Tongue (tissue), 2 donors: ENCODE results near the gene SYNDIG1. TPM values are rescaled to one million over a fixed set of nuclear protein-coding genes. Genes with fewer than 3 reads are reported as not detected.

Experiments used
- DNase-seq: peaks from one replicate; pipeline ENCODE4 v3.0.0-alpha.2; 2015
- total RNA-seq: library from RNA; depleted of rRNA; stranded (reverse); fragments of >200 nt; gene quantifications from one replicate; pipeline ENCODE4 v1.2.3, GENCODE V29; 2014

Gene SYNDIG1
- total RNA-seq, 1 donor from 2014 or later, result 8.6 TPM

DNA sequence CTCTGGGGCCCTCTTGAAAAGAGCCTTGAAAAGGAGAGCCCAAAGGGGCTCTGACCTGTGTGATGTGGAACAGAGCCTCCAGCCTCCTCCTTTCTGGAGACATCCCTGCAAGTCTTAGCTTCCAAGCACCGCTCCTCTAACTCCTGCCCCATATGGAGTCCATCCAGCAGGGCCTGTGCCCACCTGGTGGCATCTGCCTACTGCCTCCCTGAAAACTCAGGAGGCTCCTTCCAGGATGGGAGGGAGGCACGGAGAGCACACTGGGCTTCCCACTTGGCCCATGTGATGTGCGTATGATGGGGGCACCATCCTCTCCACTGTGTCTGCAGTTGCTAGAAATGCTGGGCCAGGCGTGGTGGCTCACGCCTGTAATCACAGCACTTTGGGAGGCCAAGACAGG, 98.1 kb downstream of the SYNDIG1 start:
- DNase-seq, result no peak

DNA sequence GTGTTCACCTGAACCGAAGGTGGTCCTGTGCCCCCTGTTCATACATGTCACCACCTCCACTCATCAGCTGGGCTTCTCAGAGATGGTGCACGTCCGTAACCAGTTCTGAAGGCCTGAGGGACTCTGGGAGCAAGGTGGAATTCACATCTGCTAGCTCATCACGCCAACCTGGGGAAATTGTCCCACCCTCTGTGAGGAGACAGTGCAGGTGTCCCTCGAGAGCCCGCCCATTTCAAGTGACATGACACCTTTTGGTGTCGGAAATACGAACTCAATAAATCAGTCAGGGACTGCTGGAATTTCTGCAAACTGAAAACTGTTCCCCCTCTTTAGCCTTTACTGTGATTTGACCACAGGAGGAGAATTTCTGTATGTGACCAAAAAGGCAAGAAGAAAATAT, 99.4 kb downstream of the SYNDIG1 start:
- no peak for DNase-seq

DNA sequence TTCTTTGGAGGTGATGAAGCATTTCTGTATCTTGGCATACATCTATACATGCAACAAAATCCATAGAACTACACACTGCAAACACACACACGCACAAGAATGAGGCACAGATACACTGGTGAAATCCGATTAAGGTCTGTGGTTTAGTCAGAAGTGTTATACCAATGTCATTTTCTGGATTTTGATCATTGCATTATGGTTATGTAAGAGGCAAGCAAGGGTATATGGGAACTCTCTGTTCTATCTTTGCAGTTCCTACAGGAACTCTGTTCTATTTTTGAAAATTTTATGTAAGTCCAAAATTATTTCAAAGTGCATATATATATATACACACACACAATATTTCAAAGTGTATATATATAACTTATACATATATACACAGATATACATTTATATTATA, 101.7 kb downstream of the SYNDIG1 start:
- no peak for DNase-seq

DNA sequence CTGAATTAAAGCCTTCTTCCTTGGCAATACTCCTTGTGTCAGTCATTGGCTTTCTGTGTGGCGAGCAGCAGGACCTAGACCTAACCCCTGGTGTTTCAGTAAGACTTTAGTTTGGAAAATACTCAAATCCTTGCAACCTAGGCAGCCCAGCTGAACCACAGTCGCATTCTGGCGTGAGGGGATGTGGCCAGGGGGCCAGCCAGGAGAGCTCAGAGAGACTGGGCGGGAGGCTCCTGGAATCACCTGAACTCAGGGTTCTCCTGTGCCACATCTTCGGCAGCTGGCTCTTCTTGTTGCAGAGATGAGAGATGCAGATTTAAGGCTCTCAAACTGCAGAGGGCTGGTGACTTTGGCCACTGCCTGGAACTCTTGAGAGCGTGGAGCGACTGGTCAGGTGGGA, 102.7 kb downstream of the SYNDIG1 start:
- DNase-seq, result no peak

DNA sequence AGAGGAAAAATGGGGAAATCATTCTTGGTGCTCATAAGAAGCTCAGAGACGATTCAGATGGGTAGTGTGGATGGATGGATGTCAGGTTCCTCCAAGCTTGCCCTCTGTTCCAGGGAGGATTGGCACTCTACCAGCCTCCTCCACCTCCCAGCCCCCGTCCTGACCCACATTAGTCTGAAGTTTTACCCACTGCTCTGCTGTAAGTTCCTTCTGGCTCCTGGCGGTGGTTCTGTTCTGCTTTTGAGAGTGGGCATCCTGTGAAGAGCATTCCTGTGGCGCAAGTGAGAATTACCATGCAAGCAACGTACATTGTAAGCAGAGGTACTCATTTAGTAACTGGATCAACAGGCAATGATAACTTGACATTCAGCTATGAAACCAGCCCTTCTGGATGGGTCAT, 103.4 kb downstream of the SYNDIG1 start:
- no peak for DNase-seq

DNA sequence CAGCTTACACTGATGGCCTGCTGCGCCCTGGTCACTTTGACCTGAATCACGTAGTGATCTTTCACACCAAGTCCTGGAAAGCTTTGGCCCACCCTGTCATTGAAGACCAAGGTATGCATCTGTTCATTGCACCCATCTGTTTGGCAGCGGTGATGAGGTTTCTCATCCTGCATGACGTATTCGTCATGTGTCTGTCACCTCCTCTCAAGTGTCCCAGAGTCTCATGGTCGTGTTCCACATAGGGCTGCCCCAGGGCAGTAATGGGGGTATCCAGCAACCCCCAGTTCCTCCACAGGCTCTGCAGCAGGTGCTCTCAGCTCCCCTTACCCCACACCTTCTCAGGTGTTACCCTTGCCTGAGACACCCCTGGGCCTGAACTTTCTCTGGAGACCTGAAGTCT, 104.1 kb downstream of the SYNDIG1 start:
- no peak for DNase-seq

DNA sequence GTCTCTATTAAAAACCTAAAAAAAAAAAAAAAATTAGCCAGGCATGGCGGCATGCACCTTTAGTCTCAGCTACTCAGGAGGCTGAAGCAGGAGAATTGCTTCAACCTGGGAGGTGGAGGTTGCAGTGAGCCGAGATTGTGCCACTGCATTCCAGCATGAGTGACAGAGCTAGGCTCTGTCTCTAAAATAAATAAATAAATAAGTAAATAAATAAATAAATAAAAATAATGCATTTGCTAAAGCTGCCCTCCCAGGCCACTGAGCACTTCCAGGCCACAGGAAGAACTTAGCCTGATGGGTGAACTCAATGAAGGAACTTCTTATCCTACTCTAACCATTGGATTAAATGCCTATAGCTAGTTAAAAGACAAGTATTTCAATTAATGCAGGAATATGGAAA, 104.9 kb downstream of the SYNDIG1 start:
- DNase-seq, result no peak

DNA sequence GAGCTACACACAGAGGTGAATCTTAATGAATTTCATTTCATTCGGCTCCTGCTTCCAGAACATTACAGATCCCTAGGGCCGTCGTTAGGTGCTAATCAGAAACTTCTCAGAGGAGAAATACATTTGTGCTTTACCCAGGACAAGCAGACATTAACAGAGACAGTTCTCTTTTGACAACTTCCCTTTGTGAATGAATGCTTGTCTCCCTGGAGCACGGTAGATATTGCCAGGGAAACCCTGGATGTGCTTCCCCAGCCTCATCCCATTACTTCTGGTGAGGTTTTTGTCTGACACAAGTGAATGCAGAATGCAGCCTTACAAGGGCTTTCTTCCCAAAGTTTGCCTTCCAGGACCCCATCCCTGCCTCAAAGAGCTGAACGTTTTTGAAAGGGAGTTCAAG, 105.4 kb downstream of the SYNDIG1 start:
- no peak for DNase-seq

DNA sequence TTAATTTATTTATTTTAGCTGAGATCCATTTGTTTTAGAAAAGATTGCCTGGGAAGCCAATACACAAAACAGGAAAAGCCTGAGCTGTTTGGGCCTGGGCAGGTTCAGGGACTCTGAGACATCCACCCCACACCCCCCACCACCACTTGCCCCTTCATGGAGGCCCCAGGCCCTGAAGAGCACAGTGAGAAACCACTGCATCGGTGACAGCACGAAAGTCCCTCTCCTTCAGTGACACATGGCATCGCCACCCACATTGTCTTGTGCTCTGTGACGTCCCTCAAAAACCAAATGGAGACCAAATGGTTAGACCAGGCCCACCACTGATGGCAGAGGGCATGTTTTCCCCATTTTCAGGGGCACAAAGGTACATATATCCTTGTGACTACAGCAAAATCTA, 106.4 kb downstream of the SYNDIG1 start:
- DNase-seq, result no peak

DNA sequence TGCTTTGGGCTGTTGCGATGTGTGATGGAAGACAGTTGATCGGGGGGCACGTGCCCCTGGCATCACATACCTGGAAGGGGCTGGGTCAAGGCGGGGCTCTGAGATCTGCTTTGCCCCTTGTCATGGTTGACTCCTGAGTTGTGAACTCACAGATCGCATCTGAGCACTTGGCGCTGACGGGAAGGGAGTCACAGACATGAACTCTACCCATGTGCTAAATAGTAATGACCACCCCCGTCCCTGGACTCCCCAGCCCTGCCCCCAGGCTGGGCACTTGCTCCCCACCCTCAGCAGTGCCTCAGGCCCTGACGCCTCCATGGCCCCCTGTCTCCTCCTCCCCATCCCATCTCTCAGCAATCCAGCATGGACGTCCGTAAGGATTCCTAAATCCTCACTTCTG, 107.0 kb downstream of the SYNDIG1 start:
- no peak for DNase-seq

DNA sequence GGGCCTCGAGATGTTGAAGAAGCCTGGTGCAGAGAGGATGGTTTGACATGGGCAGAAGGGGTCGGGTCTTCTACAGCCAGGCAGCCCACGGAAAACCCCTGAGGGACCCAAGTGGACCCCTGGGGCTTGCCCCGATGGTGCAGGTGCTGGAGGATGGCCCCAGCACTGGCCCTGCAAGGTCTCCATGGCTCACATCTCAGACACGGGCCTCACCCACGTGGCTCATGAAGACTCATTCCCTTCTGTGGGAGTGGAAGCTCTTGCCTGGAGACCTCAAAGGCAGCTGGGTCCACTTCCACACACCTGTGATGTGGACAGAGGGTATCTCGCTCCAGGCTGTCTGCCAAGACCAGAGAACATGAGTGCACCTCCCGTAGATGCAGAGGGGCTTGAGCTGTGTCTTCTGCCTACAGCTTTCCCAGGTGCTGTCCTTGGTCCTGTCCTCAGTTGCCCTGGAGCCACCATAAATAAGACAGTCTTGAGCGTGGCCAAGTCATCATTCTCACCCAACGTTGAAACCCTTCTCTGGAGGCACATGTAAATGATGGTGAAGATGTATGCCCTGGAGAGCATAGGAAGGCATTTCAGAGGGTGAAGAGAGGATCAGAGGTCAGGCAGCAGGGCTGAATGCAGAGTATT, 108.0 kb downstream of the SYNDIG1 start:
- no peak for DNase-seq

DNA sequence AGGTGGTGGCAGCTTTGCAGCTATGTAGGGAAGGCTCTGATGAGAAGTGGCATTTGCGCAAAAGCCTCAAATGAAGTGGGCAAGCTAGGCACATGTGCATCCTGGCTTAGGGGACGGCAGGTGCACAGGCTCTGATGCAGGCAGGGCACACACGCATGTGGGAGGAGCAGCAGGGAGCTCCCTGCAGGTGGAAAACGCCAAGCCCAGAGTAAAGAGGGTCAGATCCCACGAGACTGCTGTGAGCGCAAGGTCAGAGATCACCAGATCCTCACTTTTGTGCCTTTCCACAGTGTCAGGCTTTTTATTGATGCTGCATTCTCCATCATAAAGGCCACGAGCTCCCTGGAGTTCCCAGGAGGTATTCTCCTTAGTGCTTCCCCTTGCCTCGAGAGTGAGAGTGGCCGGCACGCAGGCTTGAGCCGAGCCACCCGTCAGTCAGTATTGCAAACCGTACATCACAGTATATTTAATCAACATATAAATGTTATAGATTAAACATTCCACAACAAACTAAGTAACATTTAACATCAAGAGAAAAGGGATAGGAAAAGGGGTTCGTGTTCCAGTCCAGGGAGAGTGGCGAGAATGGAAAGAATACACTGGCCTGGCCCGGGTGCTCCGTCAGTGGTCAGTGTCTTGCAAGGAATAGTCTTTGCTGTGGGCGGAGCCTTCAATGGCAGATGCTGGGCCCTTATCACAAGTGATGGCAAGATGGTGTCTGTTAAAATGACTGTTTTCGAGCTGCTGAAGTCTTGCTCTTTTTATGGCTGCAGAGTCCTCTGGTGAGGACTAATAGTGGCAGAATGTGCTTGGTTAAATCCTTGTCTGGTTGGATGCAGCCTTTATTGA, 109.4 kb downstream of the SYNDIG1 start:
- no peak for DNase-seq

DNA sequence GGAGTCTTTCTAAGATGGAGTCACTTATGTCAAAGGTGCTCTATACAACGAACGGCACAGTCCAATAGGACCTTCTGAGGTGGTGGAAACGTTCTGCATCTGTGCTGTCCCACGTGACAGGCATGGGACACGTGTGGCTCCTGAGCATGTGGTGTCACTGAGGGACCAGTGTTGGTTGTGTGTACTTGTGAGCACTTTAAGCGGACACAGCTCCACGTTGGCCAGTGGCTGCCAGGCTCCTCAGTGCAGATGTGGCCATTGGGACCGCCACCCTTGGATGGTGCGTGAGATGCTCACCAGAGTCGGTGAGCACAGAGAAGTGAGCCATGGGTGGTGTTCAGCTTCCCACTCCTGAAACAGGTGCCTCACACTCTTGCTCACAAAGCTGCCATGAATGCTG, 110.0 kb downstream of the SYNDIG1 start:
- DNase-seq, result no peak

DNA sequence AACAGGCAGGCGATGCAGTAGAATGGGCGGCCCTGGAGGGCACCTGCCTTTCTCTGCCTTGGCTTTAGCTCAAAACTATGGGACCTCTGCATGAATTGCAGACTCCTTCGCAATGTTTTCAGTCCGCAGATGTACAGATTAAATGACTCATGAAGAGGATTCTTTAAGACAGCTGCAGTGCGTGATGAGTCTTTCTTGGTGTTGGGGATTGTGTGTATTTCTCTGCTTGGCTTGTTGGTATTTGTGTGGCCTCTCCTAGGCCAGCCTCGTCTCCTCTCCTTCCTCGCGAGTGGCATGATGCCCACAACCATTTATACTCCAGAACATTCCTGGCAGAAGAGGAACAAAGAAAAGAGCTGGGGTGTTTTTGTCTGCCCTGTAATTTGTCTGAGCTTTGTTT, 110.6 kb downstream of the SYNDIG1 start:
- DNase-seq, result peak; percentile 19

DNA sequence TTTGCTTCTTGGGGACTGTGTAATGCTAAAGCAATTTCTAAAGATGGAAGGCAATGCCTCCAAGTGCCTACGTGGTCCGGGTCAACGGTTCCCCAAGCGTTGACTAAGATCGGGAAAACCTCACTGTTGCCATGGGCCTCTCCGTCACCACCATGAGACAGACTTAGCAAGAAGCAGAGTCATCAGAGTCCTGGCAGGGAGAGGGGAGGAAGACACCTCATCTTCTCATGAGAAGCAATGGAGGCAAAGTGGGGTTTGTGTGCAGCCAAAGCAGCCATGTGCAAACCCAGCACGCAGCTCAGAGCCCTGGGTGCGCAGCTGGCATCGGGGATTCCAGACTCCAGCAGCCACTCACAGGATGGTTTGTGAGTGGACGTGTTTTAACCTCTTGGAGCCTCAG, 111.4 kb downstream of the SYNDIG1 start:
- DNase-seq, result no peak

DNA sequence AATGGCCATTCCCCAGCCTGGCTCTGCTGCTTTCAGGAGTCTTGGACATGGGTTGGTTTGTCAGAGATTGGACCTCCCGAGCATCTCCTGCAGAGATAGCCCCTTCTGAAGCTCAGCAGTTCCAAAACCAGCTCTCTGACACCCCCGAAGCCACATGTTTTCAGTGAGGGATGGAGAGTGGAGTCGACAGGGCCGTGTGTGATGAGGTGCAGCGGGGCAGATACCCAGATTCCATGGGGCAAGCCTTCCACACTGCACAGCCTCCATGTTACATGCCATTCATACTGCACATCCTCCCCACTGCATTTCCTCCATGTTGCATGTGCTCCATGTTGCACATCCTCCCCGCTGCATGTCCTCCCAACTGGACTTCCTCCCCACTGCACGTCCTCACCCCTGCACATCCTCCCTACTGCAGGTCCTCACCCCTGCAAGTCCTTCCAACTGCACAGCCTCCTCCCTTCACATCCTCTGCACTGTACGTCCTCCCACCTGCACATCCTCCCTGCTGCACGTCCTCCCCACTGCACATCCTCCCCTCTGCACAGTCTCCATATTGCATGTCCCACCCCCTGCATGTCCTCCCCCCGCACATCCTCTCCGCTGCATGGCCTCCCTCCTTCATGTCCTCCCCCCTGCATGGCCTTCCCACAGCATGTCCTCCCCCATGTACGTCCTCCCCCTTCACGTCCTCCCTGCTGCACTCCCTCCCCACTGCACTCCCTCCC, 112.2 kb downstream of the SYNDIG1 start:
- DNase-seq, result no peak

DNA sequence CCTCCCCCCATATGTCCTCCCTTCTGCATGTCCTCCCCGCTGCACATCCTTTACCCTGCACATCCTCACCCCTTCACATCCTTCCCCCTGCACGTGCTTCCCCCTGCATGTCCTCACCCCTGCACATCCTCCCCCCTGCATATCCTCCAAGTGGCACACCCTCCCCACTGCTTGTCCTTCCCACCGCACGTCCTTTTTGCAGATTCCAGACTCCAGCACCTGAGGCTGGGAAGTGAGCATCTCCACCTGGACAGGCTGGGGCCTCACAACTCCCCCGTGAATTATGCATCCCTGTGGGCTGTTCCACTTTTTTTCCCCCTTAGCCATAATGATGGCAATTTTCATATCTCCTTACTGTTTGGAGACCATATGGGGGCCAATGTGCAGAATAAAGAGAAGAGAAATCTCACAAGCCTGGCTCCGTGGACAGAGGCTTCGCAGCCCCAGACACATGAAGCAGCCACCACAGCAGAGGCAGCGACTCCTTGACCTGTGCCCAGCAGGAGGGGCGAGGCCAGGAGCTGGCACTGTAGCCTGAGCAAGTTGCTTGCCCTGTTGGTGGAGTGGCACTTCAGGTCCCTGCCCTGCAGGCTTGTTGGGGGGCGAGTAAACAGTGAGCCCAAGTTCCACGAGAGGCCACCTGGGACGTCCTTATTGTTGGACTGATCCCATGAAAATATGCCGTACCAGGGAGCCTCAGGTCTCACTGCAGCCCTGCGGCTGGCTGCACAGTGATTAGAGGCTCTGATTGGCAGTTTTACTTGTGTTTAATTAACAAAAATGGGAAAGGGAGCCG, 113.1 kb downstream of the SYNDIG1 start:
- no peak for DNase-seq

DNA sequence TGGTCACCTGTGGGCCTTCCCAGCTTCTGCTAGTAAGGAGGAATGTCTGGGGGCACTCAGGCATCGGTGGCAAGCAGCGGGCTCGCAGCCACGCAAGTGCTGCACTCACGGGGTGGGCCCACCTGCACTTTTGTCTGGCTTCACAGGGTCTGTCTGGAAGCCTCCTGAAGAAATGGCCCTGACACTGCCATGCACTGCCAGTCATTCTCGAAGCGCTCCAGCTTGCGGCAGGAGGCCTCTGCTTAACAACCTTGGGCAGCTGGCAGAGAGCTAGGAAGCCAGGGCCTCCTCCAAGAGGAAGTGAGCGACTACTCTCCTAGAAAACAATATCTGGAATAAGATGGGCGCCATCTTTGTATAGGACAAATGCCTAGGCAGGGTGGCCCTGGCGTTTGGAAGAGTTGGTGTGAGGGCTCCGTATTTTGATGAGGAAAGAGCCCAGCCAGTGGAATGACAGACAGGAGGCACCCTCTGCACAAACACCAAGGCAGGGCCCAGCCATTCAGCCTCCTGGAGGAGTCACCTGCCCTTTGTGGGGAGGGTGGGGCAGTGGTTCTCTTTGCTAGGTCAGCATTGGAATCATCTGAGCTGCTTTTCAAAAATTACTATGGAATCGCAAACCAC, 113.9 kb downstream of the SYNDIG1 start:
- no peak for DNase-seq

DNA sequence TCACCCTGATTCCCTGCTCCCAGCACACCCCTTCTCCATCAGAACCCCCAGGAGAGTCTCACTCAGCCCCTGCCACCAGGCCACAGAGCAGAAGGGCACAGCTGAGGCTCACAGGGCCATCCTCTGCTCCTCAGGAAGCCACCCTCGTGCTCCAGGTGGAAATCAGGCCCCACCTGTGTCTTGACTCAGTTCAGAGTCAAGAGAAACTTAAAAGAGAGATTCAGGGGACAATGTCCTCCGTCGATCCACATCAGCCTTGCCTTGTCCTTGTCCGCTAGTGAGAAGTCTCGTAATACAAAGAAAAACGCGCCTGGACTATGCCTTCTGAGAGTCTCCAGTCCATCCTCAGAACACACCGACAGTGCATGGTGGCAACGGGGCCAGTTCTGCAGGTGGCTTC, 114.6 kb downstream of the SYNDIG1 start:
- no peak for DNase-seq

DNA sequence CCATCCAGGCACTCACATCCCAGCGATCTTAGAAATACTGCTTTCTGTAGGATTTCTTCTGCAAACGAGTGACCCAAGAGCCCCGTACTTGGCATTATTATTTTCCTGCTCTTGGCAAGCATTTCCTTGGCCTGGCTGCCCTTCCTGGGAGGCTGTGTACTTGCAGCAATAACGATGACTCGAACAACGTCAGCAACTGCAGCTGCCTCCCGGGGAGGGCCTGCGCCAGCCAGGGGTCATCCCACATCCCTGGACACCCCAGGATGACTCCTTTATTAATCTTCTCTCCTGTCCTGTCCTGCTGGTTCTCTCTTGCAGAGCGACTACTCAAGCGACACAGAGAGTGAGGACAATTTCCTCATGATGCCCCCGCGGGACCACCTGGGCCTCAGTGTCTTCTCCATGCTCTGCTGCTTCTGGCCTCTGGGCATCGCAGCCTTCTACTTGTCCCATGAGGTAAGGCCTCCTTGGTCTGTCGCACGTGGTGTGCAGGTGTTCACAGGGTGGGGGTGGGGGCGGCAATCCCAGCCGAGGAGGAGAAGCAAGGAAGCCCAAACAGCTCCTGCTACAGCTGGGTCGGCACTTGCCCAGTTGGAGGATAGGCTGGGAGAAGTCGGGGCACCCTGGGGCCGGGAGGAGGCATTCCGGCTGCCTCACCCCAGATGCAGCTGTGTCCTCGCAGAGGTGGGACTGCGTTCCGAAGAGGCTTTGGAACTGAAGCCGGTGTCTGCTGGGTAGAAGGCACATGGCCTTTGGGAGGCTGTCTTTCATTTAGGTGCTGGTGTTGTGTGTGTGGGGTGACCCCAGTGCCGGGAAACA, 115.3 kb downstream of the SYNDIG1 start:
- no peak for DNase-seq
